Progenitor cell of endocrine pancreas (in vitro differentiated cells): Measurements from ENCODE around the gene SPTB. TPM values are rescaled to one million over a fixed set of nuclear protein-coding genes. Genes with fewer than 3 reads are reported as not detected.

ENCODE experiments used
- DNase-seq: peaks from one replicate; pipeline ENCODE4 v3.0.0; 2021; ENCODE audit warnings: low spot score; ENCODE audit not compliant: unreplicated experiment
- H3K27ac Mint-ChIP-seq: 2 replicates; pipeline ENCODE4 v1.8.0; 2021; ENCODE audit warnings: mild to moderate bottlenecking, moderate library complexity, mixed read lengths
- H3K27me3 Mint-ChIP-seq: 2 replicates; pipeline ENCODE4 v1.8.0; 2021; ENCODE audit warnings: mixed read lengths
- H3K36me3 Mint-ChIP-seq: 2 replicates; pipeline ENCODE4 v1.8.0; 2022; ENCODE audit warnings: mixed read lengths; ENCODE audit not compliant: insufficient read depth
- H3K4me1 Mint-ChIP-seq: 2 replicates; pipeline ENCODE4 v1.8.0; 2021; ENCODE audit warnings: low read depth, mixed read lengths
- H3K4me3 Mint-ChIP-seq: 2 replicates; pipeline ENCODE4 v1.8.0; 2021; ENCODE audit warnings: low read depth, mild to moderate bottlenecking, moderate library complexity, mixed read lengths
- H3K9me3 Mint-ChIP-seq: 2 replicates; pipeline ENCODE4 v1.8.0; 2021; ENCODE audit warnings: low read depth, mixed read lengths
- total RNA-seq: library from RNA; stranded (reverse); gene quantifications from 2 replicates; pipeline ENCODE4 v1.2.1, GENCODE V29; 2021
- TF ChIP-seq, protein P1 (sequence below): fragments of 200-600 bp; sonication (generic); IDR thresholded peaks from one replicate; pipeline ENCODE4 v1.5.0; 2021; ENCODE audit warnings: antibody characterized with exemption, mild to moderate bottlenecking; ENCODE audit not compliant: unreplicated experiment

Gene SPTB
- total RNA-seq, 1 donor from 2014 or later = 1.7 TPM

DNA sequence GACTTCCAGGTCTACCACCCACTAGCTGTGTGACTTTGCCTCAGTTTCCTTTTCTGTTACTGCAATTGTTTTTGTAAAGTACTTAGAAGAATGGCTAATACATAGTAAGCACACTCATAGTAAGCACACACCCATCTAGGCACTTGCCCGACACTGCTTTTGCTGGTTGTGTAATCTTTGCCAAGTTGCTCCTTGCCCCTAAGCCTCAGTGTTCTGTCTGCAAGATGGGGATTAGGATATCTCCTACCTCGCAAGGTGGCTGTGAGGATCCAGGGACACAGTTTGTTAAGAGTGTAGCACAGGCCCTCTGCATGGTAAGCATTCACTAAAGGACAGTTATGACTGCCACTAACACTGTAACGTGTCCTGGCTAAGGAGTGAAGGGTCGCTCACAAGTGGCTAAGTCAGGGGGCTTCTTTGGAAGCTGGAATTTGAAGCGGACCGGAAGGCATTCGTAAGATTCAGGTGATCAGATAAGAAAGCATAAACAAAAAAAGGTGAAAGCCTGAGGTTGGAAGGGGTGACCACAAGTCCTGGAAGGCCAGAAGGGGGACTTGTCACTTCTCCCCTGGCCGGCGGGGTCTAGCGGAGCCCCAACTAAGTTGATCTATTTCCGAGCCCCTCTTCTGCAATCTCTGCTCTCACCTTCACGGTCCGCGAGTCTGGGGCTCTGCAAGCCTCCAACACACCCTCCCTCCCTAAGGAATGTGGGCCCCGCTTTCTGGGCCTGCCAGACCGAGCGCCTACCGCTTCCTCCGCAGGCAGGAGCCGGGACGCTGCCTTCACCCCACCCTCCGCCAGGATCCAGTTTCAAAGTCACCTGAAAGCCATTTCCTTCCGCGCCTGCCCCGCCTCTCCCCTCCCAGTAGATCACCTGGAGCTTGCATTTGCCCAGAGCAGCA lies 177.0 kb downstream of the SPTB start:
- Mint-ChIP-seq H3K27me3 (peaks cover 36% of the 10 kb centered on the region), H3K9me3 (no peaks in the 10 kb centered on the region), H3K27ac (peak overlapping the region; percentile 96), H3K36me3 (no peaks in the 10 kb centered on the region), H3K4me1 (peaks cover 51% of the 10 kb centered on the region), H3K4me3 (peak overlapping the region; percentile 84)
- TF ChIP-seq, protein P1, sequence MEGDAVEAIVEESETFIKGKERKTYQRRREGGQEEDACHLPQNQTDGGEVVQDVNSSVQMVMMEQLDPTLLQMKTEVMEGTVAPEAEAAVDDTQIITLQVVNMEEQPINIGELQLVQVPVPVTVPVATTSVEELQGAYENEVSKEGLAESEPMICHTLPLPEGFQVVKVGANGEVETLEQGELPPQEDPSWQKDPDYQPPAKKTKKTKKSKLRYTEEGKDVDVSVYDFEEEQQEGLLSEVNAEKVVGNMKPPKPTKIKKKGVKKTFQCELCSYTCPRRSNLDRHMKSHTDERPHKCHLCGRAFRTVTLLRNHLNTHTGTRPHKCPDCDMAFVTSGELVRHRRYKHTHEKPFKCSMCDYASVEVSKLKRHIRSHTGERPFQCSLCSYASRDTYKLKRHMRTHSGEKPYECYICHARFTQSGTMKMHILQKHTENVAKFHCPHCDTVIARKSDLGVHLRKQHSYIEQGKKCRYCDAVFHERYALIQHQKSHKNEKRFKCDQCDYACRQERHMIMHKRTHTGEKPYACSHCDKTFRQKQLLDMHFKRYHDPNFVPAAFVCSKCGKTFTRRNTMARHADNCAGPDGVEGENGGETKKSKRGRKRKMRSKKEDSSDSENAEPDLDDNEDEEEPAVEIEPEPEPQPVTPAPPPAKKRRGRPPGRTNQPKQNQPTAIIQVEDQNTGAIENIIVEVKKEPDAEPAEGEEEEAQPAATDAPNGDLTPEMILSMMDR = no peak
- peak; percentile 61 for DNase-seq

DNA sequence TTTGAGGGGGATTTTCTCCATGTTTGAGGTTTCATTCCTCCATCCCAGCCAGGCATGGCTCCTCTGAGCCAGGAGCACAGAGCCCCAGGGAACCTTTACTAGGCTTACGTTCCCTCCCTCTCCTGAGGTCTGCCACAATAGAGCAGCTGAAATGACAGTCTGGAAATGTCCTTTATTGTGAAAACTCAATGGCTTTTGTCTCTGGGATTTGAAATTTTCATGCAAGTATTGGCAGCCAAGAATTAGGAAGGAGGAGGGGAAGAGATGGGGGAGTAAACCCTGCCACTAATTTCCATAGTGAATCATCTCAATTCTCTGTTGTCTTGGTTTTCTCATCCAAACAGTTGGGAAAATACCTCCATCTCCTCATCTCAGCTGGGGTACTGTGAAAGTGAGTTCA lies 178.0 kb downstream of the SPTB start:
- no peak overlapping the region for H3K4me3 Mint-ChIP-seq
- no peaks in the 10 kb centered on the region for H3K9me3 Mint-ChIP-seq
- no peak overlapping the region for H3K27ac Mint-ChIP-seq
- H3K27me3 Mint-ChIP-seq = peaks cover 45% of the 10 kb centered on the region
- no peaks in the 10 kb centered on the region for H3K36me3 Mint-ChIP-seq
- TF ChIP-seq, protein P1 = no peak
- no peak for DNase-seq
- peaks cover 42% of the 10 kb centered on the region for H3K4me1 Mint-ChIP-seq

DNA sequence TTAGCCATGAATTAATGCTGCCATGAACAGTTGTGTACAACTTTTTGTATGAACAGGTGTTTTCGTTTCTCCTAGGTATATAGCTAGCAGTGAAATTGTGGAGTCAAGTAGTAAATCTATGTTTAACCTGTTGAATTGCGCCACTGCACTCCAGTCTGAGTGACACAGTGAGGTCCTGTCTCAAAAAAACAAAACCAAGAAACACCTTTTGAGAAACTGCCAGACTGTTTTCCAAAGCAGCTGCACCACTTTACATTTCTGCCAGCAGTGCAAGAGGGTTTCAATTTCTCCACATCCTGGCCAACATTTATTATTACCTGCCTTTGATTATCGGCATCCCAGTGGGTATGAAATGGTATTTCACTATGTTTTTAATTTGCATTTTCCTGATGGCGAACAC lies 178.8 kb downstream of the SPTB start:
- TF ChIP-seq, protein P1 = no peak
- Mint-ChIP-seq H3K4me3 (no peak overlapping the region), H3K36me3 (no peaks in the 10 kb centered on the region), H3K4me1 (peaks cover 35% of the 10 kb centered on the region), H3K27ac (no peak overlapping the region), H3K9me3 (no peaks in the 10 kb centered on the region), H3K27me3 (peaks cover 53% of the 10 kb centered on the region)
- DNase-seq = no peak

DNA sequence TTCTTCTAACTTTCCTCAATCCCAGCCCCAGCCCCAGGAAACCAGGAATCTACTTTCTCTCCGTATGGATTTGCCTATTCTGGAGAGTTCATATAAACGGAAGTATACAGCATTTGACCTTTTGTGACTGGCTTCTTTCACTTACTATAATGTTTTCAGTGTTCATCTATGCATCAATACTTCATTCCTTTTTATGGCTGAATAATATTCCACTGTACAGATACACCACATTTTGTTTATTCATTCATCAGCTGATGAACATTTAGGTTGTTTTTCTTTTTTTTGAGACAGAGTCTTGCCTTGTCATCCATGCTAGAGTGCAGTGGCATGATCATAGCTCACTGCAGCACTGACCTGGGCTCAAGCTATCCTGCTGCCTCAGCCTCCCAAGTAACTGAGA lies 179.4 kb downstream of the SPTB start:
- peaks cover 57% of the 10 kb centered on the region for H3K27me3 Mint-ChIP-seq
- H3K9me3 Mint-ChIP-seq = no peaks in the 10 kb centered on the region
- H3K36me3 Mint-ChIP-seq = no peaks in the 10 kb centered on the region
- peaks cover 29% of the 10 kb centered on the region for H3K4me1 Mint-ChIP-seq
- DNase-seq = no peak
- no peak overlapping the region for H3K4me3 Mint-ChIP-seq
- no peak overlapping the region for H3K27ac Mint-ChIP-seq
- TF ChIP-seq, protein P1 = no peak

DNA sequence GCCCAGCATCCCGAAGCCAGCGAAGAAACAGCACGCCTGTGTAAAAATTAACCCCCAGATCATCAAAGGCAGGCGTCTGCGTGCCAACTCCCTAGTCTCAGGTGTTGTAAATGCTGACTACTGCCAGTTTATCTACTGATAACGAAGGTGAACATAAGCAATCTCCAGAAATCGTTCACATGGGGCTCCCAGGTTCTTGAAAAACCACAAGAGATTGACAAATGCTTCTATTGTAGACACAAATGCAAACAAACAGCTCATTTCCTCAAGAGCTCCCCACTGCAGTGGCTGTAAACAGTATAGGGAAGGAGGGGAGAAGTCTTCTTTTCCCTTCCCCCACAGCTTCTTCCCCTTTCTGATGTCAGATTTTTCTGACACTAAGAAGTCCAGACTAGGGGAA lies 180.8 kb downstream of the SPTB start:
- peaks cover 27% of the 10 kb centered on the region for H3K4me1 Mint-ChIP-seq
- no peak for DNase-seq
- TF ChIP-seq, protein P1 = no peak
- peak overlapping the region; percentile 9 for H3K4me3 Mint-ChIP-seq
- H3K27me3 Mint-ChIP-seq = peaks cover 71% of the 10 kb centered on the region
- H3K9me3 Mint-ChIP-seq = no peaks in the 10 kb centered on the region
- H3K36me3 Mint-ChIP-seq = no peaks in the 10 kb centered on the region
- peak overlapping the region; percentile 74 for H3K27ac Mint-ChIP-seq
